HL-60 (cell line): ENCODE data around the gene CCNJL.

Source experiments
- DNase-seq, 2 experiments: peaks; one replicate each; pipeline ENCODE4 v3.0.0-alpha.2; 2010 to 2020; ENCODE audit warnings: low read depth in 1 of 2, low spot score in 1 of 2
- H3K27ac ChIP-seq: fragments of 250-450 bp; sonication (Bioruptor Pico); replicated peaks from 2 replicates; pipeline ENCODE4 v1.5.1; 2020; ENCODE audit warnings: mild to moderate bottlenecking, moderate library complexity
- H3K27me3 ChIP-seq: fragments of 250-450 bp; sonication (Bioruptor Pico); 2 replicates; pipeline ENCODE4 v1.5.1; 2021; ENCODE audit warnings: mild to moderate bottlenecking, moderate library complexity; ENCODE audit not compliant: insufficient read depth, poor library complexity, severe bottlenecking
- H3K4me3 ChIP-seq: replicated peaks from 2 replicates; pipeline ENCODE4 v1.5.1; 2011; ENCODE audit warnings: mild to moderate bottlenecking, control low read depth, low read length; ENCODE audit not compliant: insufficient read depth
- CTCF ChIP-seq: IDR thresholded peaks from one replicate; pipeline ENCODE4 v1.5.1; 2011; ENCODE audit warnings: low read length, control low read depth, inconsistent platforms; ENCODE audit not compliant: insufficient read depth
- GABPA ChIP-seq: IDR thresholded peaks from 2 replicates; pipeline ENCODE4 v1.6.1; 2012; ENCODE audit warnings: low read depth
- POLR2AphosphoS5 ChIP-seq: IDR thresholded peaks from 2 replicates; pipeline ENCODE4 v1.6.1; 2012; ENCODE audit warnings: low read depth
- REST ChIP-seq: IDR thresholded peaks from 2 replicates; pipeline ENCODE4 v1.6.1; 2012; ENCODE audit warnings: low read depth; ENCODE audit not compliant: insufficient replicate concordance
- SPI1 ChIP-seq: IDR thresholded peaks from 2 replicates; pipeline ENCODE4 v1.6.1; 2012; ENCODE audit warnings: low read depth, mild to moderate bottlenecking, borderline replicate concordance
- long read RNA-seq: library from polyadenylated mRNA; unstranded; transcript quantifications from one replicate; pipeline ENCODE4 v2.0.0, GENCODE V29; 2020

The CCNJL gene
- long read RNA-seq: 0 reads

GRCh38 chr5:160312134-160312959, at the start of gene CCNJL:
Gene CCNJL (minus strand): TSS chr5:160312564. CDS start chr5:160311923, 641 bp downstream.
- Histone ChIP-seq H3K4me3 (peak within 1 kb of the TSS; percentile 42), H3K27me3 (peaks cover 32% of the 10 kb centered on the region), H3K27ac (no peak within 1 kb of the TSS)
- no peak for DNase-seq
- TF ChIP-seq CTCF: no peak

DNA sequence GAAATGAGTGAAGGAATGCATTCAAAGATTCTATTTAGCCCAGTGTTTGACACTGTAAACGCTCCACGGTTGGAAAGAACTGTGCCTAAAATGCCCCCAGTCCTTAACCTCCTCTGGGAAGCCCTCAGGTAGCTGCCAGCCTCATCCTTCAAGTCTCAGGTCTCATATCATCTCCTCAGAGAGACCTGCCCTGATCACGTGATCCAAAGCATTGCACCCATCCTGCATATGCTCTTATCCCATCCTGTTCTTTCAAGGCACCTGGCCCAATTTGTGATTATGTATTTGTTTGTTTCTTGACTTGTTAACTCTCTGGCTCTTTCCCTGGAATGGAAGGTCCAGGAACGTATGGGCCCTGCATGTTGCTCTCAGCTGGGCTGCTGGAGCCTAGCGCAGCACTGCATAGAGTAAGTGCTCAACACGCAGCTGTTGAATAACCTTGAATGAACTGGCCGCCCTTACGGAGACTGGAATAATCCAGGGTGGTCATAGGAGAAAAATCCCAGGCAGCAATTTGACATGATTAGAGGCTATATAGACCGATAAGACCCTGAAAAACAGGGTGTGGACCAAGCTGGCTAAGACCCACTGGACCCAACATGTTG, 49.4 kb upstream of the CCNJL start:
- Histone ChIP-seq H3K27me3 (no peaks in the 10 kb centered on the region), H3K27ac (no peak overlapping the region), H3K4me3 (no peak overlapping the region)
- TF ChIP-seq GABPA (no peak), SPI1 (no peak), REST (no peak)
- DNase-seq: no peak

DNA sequence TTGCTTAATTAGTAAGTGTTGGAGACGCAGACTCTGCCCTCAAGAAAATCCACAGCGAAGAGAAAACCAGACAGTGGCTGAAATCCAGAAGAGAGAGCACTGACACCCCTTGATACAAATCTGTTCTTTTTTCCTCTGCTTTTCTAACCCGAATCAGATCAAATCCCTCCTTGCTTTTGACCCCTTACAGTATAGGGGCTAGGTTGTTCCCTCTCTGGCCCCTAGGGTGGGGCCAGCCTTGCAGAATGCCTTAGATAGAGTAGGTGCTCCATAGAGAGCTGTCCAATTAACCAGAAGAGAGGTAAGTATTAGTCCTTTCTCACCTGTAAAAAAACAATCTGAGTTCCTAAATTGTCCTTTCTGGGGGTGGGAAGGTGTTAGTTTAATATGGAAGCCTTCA, 47.9 kb upstream of the CCNJL start:
- TF ChIP-seq SPI1 (no peak), REST (no peak), CTCF (no peak), POLR2AphosphoS5 (no peak), GABPA (no peak)
- no peak for DNase-seq
- no peak overlapping the region for H3K4me3 ChIP-seq
- H3K27me3 ChIP-seq: no peaks in the 10 kb centered on the region
- no peak overlapping the region for H3K27ac ChIP-seq

- no peaks in the 10 kb centered on the region for H3K27me3 ChIP-seq
- no peak for TF ChIP-seq GABPA
- no peak for TF ChIP-seq SPI1
- TF ChIP-seq CTCF: no peak
- no peak for TF ChIP-seq POLR2AphosphoS5
- no peak for TF ChIP-seq REST
- no peak overlapping the region for H3K4me3 ChIP-seq
- H3K27ac ChIP-seq: no peak overlapping the region
- no peak for DNase-seq
These were observed 47.5 kb upstream of the CCNJL start for GRCh38 chr5:160359816-160360215.
